Right atrium auricular region (tissue), 2 donors: Measurements from ENCODE around the gene SLC12A5. TPM values are rescaled to one million over a fixed set of nuclear protein-coding genes. Genes with fewer than 3 reads are reported as not detected.
A peak's percentile ranks its signal among the peaks of the same experiment; 100 is the strongest.
"Not testable (repeated sequence)": the region's sequence is repeated elsewhere in the genome, so short reads cannot be mapped to it uniquely, and the experiment has no call there.

Source experiments
- DNase-seq: peaks from one replicate; pipeline ENCODE4 v3.0.0-alpha.2; 2019; ENCODE audit warnings: low spot score
- H3K27ac ChIP-seq, 2 donors: fragments of 200-600 bp; sonication (generic); 1 replicate in 1 of 2; 2 replicates in 1 of 2; pipeline ENCODE4 v1.5.1; 2016 to 2019
- H3K27me3 ChIP-seq, 2 donors: fragments of 200-600 bp; sonication (generic); one replicate each; pipeline versions ENCODE4 v1.5.1 to v1.6.0; 2017 to 2019
- H3K36me3 ChIP-seq: fragments of 200-600 bp; sonication (generic); one replicate; pipeline ENCODE4 v1.5.1; 2016
- H3K4me1 ChIP-seq, 2 donors: fragments of 200-600 bp; sonication (generic); one replicate each; pipeline versions ENCODE4 v1.5.1 to v1.6.0; 2017 to 2019
- H3K4me3 ChIP-seq, 2 donors: fragments of 200-600 bp; sonication (generic); 1 replicate in 1 of 2; 2 replicates in 1 of 2; pipeline ENCODE4 v1.5.1; 2017 to 2019; ENCODE audit warnings: mild to moderate bottlenecking in 1 of 2, moderate library complexity in 1 of 2
- H3K9me3 ChIP-seq, 2 donors: fragments of 200-600 bp; sonication (generic); one replicate each; pipeline ENCODE4 v1.5.1; 2019
- CTCF ChIP-seq, 2 donors: fragments of 200-600 bp; sonication (generic); IDR thresholded peaks; one replicate each; pipeline ENCODE4 v1.5.1; 2019; ENCODE audit warnings: antibody characterized with exemption in 2 of 2
- total RNA-seq, 2 donors: library from RNA; depleted of rRNA; stranded (reverse); fragments of >200 nt; gene quantifications; one replicate each; pipeline ENCODE4 v1.1.0, GENCODE V29; 2016

The SLC12A5 gene
- total RNA-seq, result not detected

GRCh38 chr20:46028772-46029371, at the start of gene SLC12A5:
SLC12A5 (plus strand) TSS chr20:46029215; CDS start chr20:46029345, 130 bp downstream.
- H3K4me1 ChIP-seq, result peaks cover 0 to 8% of the 10 kb centered on the region in 2 donors
- H3K27ac ChIP-seq, result no peak within 1 kb of the TSS
- no peaks in the 10 kb centered on the region for H3K9me3 ChIP-seq
- no peak for DNase-seq
- no peak for TF ChIP-seq CTCF (IDR thresholded peaks at IDR 0.05)
- H3K4me3 ChIP-seq, result no peak within 1 kb of the TSS
- H3K36me3 ChIP-seq, result no peaks in the 10 kb centered on the region
- H3K27me3 ChIP-seq, result peaks cover 6 to 32% of the 10 kb centered on the region in 2 donors

GRCh38 chr20:45981261-45981660, 47.8 kb upstream of the SLC12A5 start:
- no peak overlapping the region for H3K27ac ChIP-seq
- H3K36me3 ChIP-seq, result no peaks in the 10 kb centered on the region
- no peak overlapping the region for H3K4me3 ChIP-seq
- no peaks in the 10 kb centered on the region for H3K9me3 ChIP-seq
- H3K27me3 ChIP-seq, result no peaks in the 10 kb centered on the region
- no peak for DNase-seq
- TF ChIP-seq CTCF (IDR thresholded peaks at IDR 0.05), result no peak
- H3K4me1 ChIP-seq, result no peaks in the 10 kb centered on the region

DNA sequence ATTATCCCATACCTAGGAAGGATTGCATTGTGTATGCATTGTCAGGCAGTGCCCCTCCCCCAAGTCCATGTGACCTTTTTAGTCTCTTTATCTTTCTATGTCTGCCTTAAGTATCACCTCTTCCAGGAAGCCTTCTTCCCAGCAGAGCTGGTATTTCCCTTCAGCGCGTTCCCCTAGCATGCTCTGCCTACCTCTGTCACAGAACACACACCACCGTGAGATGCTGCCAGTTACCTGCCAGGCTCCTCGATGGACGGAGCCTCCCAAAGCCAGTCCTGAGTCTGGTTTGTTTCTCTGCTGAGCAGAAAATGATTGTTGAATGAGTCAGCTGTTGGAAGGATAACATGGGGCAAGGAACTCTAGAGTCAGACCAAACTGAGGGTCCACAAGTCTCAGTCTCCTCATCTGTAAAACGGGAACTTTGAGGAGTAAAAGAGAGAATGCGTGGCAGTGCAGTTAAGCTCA, 45.7 kb upstream of the SLC12A5 start:
- H3K4me3 ChIP-seq, result no peak overlapping the region
- no peaks in the 10 kb centered on the region for H3K27me3 ChIP-seq
- DNase-seq, result no peak
- H3K36me3 ChIP-seq, result no peaks in the 10 kb centered on the region
- H3K4me1 ChIP-seq, result no peaks in the 10 kb centered on the region
- no peak for TF ChIP-seq CTCF (IDR thresholded peaks at IDR 0.05)
- H3K9me3 ChIP-seq, result no peaks in the 10 kb centered on the region
- no peak overlapping the region for H3K27ac ChIP-seq

DNA sequence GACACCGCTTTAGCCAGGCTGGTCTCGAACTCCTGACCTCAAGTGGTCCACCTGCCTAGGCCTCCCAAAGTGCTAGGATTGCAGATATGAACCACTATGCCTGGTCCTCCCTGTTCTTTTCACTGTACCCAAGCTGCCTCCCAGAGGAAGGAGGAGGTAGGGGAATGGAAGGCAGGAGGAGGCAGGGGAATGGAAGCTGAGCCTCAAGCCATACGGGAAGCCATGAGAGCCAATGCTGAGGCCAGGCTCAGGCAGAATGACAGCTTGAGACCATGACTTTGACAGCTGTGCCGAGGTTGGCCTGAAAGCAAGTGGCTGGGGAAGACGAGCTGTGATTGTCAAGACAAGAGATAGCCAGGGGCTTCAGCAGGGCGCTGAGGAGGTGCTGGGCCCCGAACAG, 43.4 kb upstream of the SLC12A5 start:
- Histone ChIP-seq H3K4me1 (no peaks in the 10 kb centered on the region), H3K27ac (no peak overlapping the region), H3K9me3 (no peaks in the 10 kb centered on the region), H3K27me3 (no peaks in the 10 kb centered on the region), H3K4me3 (no peak overlapping the region), H3K36me3 (no peaks in the 10 kb centered on the region)
- TF ChIP-seq CTCF (IDR thresholded peaks at IDR 0.05), result no peak
- DNase-seq, result no peak

GRCh38 chr20:45987108-45987780, 41.8 kb upstream of the SLC12A5 start:
- no peak for DNase-seq
- Histone ChIP-seq H3K4me3 (no peak overlapping the region), H3K4me1 (no peaks in the 10 kb centered on the region), H3K27ac (no peak overlapping the region), H3K9me3 (no peaks in the 10 kb centered on the region), H3K27me3 (no peaks in the 10 kb centered on the region), H3K36me3 (no peaks in the 10 kb centered on the region)
- TF ChIP-seq CTCF (IDR thresholded peaks at IDR 0.05), result peak; percentile 36 to 78

DNA sequence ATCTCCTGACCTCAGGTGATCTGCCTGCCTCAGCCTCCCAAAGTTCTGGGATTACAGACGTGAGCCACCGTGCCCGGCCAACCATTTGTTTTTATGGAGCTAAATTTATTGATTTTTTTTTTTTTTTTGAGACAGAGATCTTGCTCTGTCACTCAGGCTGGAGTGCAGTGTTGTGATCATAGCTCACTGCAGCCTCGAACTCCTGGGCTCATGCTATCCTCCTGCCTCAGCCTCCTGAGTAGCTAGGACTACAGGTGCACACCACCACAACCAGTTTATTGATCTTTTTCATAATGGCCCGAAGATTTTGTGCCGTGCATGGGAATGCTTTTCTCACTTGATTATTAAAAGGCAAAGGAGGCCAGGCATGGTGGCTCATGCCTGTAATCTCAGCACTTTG, 40.2 kb upstream of the SLC12A5 start:
- H3K27me3 ChIP-seq, H3K27ac ChIP-seq, H3K4me3 ChIP-seq, H3K36me3 ChIP-seq, H3K4me1 ChIP-seq, DNase-seq, H3K9me3 ChIP-seq: not testable (repeated sequence)
